GM19372 (cell line): ENCODE data around the gene FRAS1.
"Not testable (repeated sequence)": the region's sequence is repeated elsewhere in the genome, so short reads cannot be mapped to it uniquely, and the experiment has no call there.

Source experiments
- ATAC-seq: cut with Tn5 transposase; IDR thresholded peaks from one replicate; pipeline ENCODE4 v1.9.1; 2021; ENCODE audit warnings: mild to moderate bottlenecking, low read depth, moderate library complexity; ENCODE audit not compliant: unreplicated experiment

The FRAS1 gene

DNA sequence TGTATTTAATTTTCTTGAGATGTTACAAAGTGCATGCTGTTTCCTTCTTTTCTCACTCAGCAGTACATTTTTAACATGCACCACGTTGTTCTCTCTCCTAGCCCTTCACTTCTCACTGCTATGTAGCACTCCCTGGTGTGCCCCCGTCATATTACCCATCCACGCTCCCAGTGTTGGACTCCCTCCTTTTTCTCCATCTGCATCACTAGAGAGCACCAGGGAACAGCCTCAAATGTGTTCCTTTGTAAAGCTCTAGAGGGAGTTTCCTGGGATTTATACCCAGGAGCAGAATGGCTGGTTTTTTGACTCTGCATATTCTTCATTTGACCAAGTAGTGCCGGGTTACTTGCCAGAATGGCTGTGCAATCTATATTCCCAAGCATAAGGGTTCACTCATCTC lies 254.2 kb downstream of the FRAS1 start:
- no peak for ATAC-seq

DNA sequence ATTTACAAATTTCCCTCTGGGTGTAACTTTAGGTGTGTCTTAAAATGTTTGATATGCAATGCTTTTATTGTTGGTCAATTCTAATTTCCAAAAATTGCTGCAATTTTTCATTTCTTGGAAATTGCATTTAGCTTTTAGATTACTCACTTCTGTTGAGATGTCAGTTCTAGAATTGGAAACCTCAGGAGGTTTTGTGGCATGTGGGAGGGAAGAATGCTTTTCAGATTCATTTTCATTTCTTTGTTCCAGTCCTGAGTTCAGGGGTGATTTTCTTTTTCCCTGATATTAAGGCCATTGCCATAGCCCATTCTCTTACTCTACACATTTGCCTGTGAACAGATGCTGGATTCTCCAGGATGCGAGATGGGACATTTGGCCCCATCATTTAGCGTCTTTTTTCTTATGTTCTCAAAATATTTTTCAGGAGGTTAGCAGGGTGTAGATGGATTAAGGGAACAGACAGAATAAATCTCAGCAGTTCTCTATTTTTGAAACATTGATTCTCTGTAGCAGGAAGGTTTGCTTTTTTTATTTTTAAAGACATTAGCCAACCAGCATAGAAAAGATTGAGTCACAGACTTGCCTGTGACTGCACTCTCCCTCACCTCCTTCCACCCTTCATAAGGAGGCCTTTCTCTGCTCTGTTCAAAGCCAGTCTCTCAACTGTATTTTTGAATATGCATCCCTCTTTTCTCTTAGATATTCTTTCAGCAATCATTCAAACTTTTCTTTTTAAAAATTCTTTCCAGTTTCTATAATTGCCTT lies 256.0 kb downstream of the FRAS1 start:
- ATAC-seq, result no peak

DNA sequence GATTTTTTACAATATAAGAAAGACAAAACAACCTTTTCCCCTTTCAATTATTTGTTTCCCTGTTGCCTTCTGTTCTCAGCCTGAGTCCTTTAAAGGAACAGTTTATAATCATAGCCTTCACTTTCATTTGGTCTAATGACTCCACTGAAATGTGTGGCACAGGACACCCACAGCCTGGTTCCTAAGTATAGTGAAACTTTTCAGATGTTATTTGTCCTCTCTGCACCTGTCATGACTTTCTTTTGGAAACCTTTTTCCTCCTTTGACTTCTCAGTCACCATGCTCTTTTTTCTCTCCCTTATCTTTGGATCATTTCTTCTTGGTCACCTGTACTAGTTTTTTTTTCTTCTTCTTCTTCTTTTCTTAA lies 256.6 kb downstream of the FRAS1 start:
- ATAC-seq, result no peak

DNA sequence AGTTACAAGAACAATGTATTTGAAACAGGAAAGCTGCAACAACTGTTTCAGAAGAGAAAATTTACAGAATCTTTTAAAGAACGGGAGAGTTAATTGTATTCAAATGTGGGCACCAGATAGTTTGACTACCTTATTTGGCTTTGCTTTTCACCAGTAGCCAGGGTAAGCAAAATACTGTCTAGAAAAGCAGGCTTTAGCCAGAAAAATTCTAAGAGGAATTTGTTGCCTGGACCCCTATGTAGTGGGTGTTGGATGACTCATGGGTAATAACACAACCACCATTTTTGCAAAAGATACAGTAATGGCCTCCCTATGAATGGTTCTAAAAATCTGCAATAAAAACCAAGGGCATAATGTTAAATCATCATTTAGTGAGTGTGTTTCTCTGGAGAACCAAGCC lies 261.0 kb downstream of the FRAS1 start:
- no peak for ATAC-seq

DNA sequence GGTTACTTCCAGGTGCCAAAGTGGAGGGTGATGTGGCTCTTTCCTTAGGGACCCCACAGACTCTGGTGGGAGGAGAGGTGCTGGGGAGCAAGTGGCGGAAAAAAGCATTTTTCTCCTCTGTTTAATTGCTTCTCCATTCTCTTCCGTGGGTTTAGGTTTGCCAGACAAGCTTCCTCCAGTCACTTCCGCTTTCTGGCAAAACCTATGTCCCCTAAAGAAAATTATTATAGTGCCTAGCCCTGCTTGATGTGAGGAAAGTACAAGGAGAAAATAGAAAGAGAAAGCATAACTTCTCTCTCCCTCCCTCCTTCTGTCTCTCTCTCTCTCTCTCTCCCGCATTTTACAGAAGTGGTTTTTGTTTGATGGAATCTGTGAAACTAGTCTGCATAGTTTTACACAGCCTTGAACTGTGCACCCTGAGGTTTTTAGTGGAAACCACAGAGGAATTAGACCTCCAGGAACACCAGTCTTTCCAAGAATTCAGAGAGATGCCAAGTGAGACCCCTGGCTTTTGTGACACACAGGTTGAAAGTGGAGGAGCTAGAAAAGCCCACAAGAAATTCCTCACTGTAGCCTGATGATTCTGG lies 263.3 kb downstream of the FRAS1 start:
- ATAC-seq, result no peak

DNA sequence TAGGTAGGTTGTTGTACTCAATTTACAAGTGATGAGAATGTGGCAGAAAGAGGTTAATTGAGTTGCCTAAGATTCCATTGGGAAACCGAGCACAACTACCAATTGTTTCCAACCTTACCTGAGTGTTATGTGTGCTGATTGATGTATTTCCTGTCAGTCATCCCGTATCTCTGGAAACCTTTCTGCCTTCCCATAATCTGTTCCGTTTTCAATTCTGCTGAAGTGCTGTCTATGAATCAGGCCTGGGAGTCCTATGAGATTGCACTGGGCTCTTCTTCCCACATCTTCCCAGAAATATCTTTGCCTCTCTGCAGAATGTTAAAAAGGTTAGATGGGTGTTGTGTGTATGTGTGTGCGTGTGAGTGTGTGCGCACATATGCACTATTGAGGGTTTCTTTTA lies 264.9 kb downstream of the FRAS1 start:
- ATAC-seq, result no peak

DNA sequence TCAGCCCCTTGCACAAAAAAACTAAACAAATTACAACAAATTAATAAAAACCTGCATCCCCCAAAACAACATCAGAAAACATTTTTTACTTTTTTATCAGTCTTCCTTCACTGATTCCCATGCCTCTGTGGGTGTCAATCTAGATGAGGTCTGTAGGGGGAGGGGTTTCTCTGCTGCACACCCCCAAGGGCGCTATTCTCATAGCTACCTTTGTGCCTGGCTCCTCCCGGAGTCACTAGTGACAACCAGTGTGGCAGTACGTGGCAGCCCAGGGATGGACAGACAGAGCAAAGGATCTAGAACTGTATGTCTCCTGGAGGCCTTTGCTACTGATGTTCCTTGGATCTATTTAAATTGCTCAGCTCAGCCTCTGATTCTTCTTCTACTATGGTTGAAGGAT lies 266.3 kb downstream of the FRAS1 start:
- ATAC-seq, result no peak

DNA sequence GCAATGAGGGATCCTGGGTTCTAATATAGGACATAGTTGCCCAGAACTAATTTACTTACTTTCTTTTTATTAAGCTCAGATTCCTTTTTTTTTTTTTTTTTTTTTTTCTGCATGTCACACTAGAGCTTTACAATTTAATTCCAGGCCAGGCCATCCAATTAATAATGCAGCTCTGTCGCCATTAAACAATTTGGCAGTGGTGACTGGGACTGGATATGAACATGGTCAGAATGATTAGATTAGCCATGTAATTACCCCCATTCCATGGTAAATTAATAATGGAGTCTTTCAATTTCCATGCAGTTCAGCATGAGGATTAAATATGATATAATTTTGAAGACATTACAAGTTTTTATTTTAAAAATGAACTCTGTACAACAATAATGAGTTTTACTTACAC lies 267.5 kb downstream of the FRAS1 start:
- ATAC-seq, result no peak

DNA sequence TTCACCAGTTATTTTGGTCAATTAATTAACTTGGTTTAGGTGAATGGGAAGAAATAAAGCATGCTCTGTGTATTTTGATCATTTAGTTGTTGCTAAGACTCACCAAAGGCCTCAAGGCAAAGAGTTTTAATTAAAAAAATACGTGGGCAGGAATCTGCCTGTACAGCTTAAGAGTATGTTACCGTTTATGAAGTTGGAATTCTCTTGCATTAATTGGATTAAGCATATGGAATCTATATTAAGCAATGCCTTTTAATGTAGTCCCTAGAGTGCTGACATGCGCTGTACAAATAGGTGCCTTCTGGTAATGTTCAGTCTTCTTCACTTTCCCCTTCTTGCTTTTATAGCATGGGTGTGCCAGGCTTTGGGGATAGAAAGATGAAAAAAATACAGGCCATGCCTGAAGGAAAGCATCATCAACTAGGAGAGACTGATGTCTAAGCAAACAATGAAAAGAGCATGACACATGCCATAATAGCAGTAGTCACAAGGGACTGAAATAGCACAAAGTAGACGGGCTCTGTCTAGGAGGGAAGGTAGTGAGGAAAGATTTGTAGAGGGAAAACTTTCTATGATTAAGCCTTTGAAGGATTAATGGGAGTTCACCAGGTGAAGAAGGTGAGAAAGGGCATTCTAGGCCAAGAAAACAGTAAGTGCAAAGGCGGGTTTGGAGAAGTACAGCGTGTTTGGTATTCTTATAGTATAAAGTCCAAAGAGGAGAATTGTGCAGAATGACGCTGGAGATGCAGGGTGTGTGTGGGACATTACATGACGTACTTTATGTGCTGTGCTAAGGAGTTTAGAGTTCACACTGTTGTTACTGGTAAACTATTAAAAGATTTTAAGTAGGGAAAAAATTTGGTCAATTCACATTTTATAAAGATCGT lies 268.4 kb downstream of the FRAS1 start:
- no peak for ATAC-seq

DNA sequence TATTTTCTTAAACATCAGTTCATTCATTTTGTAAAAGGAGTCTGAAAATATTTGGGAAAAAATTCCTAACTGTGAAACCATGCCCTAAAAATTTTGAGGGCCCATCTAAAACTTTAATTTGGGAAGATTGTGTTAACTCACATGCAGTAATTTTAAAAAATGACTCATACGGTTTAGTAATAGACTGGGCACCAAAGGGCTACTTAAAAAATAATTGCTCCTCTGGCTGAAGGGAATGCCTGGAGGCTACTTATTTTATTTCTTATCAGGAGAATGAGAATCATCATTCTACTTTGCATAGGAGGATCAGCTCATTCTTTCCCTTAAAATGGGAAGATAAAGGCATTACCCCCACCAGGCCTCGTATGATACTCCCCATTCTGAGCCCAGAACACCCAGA lies 271.5 kb downstream of the FRAS1 start:
- ATAC-seq, result not testable (repeated sequence)

DNA sequence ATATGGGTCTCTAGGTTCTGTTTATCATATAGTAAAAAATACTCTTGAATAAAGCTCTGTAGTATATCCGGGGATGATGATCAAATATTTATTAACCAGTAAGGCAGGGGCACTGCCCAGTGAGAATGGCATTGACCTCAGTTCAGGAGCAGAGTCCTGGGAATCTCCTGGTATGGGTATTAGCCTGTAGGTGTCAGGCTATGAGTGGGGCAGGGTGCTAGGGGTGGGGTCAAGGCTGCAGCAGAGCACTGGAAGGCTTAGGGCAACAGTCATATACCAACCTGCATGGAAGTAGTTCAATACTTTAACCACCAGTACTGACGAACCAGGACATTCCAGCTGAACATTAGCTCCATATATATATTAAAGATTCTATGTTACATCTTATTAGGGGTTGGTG lies 274.1 kb downstream of the FRAS1 start:
- no peak for ATAC-seq

DNA sequence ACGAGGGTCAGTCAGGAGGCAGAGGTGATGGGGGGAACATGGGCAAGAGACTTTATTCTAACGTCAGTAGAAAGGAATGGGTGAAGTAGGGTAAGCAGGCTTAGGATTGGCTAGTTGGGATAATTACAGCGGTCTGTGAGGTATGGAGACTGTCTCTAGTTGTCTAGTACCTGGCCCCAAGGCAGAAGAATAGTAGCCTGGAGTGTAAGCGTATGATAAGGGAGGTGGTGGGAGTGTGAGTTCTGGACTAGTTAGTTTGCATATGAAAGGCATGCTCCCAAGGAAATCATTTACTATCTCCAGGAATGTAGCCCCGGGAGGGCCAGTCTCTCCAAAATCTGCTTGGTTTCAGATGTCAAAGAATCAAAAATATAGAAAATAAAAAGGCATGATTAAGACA lies 274.8 kb downstream of the FRAS1 start:
- ATAC-seq, result no peak

DNA sequence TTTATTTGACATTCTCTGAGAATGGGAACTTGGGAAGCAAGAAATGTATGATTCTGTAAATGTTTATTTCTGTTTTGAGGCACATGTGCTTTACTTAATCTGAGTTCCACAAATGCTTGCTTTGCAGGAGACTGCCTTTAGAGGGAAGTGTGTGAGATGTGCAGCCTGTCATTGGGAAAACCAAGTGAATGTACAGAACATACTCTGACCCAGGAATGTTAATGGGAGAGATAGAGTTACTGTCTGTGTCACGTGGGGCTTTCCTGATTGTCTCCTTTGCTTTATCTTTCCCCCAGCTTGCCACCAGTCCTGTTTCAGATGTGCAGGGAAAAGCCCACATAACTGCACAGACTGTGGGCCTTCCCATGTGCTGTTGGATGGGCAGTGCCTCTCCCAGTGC lies 275.9 kb downstream of the FRAS1 start:
- no peak for ATAC-seq

DNA sequence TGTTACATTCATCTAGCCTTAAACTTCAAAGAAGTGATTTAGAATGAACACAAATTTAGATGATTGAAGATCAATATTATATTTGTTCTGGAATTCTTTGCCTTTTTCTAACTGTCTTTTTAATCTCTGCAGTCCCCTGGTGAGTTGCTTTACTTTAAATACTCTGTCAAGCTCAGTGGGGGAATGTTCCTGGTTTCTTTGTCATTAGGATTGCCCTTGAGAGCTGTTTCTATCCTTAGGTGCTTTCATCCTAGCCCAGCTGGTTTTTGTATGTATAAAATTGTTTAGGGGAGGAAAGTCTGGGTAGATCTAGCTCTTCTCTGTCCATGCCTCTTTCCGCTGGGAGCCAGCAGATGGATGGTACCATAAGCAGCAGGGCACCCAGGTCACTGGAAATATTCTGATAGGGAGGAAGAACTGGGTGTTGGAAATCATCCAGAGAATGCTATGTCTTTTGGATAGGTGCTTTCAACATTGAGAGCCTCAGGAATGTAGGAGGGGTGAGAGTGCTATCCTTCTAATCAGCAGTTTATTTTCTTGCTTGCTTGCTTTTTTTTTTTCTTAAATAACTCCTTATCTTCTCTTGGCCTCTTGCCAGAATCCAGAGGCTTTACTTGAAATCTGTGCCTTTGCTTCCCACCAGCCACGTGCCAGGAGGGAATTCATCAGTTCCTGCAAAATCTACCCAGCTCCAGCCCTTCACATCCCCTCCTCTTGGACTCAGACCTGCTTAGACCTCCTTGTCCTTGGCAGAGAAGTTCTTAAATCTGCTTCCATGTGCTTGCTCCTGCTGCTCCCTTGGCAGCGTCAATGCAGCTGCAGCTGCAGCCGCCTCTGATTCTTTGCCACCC lies 279.2 kb downstream of the FRAS1 start:
- ATAC-seq, result no peak

DNA sequence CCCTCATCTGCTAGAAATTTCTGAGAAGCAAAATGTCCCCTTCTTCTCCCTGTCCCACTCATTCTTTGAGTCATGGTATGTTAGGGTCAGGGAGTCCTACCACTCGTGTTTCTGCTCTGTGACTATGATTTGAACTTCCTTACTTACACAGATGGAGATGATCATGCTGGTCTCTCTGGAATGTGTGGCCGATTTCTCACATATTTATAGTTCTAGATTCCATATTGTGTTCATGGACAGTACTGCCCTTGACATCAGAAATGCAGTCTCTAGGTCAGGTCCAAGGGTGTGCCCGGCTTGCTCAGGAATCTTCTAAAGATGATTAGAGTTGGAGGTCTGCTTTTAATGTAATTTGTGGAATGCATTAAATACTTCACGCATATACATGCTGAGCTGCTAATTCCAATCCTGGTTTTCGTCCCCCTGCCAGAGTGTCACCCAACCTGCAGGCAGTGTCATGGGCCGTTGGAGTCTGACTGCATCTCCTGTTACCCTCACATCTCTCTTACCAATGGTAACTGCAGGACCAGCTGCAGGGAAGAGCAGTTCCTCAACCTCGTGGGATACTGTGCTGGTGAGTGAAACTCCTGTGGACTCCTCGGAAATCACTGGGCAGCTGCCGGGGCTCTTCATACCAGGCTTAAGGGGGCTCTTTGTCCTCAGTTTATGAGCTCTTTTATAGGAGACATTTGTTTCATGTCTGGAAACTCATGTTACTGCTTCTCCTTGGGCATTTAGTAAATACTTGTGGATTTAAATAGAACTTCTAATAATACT lies 280.3 kb downstream of the FRAS1 start:
- ATAC-seq, result no peak

DNA sequence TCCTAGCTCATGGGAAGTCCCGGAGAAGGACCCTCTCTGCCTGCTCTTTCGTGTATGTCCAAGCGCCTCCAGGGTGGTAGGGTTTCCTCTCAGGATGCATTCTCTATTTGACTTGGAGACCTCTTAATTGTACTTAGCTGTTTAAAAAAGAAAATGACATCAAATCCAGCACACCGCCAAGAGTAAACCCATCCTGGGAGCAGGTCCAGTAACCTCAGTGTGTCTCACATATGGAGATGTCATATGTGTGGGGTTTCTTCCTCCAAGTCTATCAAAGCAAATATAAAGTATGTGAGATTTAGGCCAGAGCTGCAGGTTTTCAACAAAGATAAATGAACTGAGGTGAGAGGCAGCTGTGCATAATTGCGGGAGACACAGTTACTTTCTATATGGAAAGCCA lies 285.0 kb downstream of the FRAS1 start:
- no peak for ATAC-seq

DNA sequence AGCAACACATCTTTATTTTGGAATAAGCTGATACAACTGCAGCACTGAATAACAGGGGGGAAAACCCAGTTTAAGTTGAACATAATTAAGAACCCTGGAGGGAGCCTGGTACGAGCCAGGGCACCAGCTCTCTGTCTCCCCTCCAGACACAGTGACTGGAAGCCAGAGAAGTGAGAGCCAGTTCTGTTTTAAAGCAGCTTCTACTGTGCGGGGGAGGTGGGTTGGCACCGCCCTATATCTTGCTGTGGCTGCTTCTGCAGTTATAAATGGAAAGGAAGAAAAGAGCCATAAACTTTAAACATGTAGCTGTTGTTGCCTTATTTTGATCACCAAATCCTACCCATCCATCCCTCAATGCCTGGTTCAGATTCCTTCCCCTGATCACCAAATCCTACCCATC lies 286.6 kb downstream of the FRAS1 start:
- ATAC-seq, result no peak

DNA sequence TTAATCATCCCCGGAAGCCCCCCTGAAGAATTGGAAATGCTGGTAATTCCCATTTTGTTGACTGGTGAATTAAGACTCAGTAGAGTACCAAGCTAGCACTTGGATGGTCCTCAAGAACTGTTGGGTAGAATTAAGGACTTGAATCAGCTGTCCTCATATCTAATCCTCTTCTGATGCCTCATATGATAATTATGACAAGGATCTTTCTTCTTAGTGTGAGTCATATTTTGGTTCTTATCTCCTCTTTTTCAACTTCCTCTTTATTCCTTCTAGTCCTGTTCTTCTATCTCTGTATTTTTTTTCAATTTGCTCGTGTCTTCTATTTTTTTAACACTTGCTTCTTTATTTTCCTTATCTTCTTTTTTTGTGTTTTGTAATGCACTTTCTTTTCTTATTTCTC lies 288.1 kb downstream of the FRAS1 start:
- ATAC-seq, result no peak

DNA sequence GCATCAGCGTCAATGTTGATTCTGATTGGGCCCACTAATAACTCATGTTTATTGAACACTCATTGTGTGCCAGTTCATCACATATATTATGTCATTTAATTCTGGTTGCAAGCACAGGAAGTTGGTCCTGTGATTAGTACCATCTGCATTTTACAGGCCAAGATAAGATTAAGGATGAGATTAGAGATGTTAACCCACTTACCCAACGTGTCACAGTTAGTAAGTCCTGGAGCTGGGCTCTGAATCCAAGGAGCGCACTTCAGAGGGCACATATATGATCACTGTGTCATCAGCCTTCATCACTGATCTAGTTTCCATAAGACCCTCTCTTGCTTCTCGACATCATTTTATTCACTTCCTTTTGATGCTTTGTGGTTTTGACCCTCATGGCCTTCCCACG lies 289.1 kb downstream of the FRAS1 start:
- no peak for ATAC-seq

DNA sequence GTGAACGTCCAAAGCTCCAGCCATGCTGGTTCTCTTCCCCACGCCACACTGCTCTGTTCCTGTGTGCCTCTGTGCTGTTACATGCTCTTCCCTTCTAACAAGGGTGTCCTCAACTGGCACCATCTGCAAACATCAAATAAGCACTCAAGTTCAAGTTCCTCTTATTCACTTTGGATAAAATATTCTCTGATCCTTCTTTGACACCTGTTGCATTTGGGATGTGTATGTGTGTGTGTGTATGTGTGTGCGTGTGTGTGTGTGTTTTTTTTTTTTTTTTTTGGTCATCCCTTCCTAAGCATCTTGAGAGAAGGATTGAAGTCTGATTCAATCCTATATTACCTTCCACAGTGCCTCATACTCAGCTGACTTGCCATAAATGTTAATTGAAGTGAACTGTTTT lies 290.4 kb downstream of the FRAS1 start:
- no peak for ATAC-seq
